NCI-H510A (cell line): ENCODE results near the gene ECSCR.
"Not testable (repeated sequence)": the region's sequence is repeated elsewhere in the genome, so short reads cannot be mapped to it uniquely, and the experiment has no call there.

ENCODE experiments used
- DNase-seq: peaks from one replicate; lab custom pipeline; 2025; lab: John Stamatoyannopoulos, UW

The ECSCR gene

GRCh38 chr5:139413963-139414362 lies 48.6 kb downstream of the ECSCR start:
- no peak for DNase-seq

DNA sequence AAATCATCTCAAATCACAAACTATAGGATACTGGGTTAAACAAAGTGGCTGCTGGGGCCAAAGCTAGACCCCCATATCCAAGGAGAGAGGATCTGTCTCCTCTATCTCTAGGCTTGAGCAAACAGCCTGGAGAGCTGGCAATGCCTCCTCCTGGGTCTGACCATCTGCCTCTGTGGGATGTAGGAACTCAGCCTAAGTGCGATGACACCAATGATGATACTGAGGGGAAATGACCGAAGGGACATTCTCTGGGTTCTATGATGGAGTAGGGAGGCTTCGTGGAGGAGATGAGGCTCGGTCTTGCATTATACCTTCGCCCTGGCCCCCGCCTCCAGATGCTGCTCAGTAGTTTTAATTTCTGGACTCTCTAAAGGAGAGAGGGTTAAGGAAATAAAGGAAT lies 49.4 kb downstream of the ECSCR start:
- no peak for DNase-seq

DNA sequence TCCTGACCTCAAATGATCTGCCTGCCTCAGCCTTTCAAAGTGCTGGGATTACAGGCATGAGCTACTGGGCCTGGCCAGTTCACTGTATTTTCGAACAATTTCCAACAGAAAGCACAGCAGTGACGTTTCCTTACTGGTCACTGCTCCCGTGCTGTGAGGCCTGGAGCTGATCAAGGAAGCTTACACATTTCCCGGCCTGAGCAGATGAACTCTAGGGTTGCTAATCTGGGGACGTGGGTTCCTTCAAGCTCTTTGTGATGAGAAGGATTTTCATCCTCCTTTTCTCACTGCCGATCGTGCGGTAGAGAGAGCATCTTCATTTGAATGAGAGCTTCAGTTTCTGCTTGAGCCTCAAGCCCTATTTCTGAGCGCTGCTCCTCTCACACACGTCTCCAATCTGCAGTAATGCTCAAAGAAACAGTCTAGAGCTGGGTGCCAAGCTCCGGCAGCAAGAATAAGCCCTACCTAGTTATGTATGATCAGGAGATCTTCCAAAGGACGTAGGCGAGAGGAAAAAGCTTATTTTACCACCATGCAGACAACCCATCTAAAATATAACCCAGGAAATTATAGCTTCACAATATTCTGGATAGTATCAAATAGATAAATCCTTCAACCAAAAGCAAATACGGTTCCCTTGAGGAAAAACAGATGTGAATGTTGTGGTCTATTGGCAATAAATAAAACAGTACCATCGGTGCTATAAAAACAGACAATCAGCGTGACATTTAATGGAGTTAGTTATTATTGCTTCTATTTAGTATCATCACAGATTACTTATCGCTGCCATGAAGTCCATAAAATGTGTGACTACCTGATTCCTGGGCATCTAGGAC lies 51.3 kb downstream of the ECSCR start:
- no peak for DNase-seq

DNA sequence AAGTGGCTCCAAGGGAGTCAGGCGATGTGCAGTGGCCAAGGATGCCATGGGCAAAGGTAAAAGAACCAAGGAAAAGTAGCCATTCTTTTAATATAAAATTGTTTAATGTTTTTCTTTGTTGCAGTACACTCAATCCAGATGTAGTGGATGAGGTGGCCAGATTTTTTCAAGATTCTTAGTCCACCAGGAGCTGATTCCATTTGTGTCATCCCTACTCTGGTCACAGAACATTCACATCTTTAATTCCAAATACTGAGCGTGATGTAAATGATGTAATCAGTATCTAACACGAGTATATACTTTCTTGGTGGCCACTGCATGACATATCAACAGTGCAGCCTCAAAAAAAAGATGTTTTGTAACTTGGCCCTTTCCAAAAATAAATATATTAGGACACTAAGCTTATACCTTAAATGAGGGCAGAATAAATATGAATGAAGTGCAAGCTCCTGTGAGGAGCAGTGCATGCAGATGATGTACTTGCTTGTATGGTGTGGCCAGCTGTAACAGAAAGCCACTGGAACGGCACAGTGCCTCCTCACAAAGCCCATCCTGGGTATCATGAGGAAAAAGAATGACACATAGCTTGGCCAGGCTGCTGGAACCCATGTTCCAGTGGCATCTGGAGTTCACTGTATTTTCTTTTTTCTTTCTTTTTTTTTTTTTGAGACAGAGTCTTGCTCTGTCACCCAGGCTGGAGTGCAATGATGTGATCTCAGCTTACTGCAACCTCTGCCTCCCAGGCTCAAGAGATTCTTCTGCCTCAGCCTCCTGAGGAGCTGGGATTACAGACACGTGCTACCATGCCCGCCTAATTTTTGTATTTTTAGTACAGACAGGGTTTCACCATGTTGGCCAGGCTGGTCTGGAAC lies 52.2 kb downstream of the ECSCR start:
- no peak for DNase-seq

DNA sequence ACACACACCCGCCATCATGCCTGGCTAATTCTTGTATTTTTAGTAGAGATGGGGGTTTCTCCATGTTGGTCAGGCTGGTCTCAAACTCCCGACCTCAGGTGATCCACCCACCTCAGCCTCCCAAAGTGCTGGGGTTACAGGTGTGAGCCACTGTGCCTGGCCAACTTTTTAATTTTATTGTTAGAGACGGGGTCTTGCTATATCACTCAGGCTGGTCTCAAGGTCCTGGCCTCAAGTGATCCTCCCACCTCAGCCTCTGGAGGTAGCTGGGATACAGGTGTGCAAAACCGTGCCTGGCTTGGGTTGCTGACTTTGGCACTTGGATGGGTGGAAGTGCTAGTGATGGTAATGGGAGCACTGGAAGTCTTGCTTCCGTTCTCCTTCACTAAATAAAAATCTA lies 53.4 kb downstream of the ECSCR start:
- DNase-seq, result not testable (repeated sequence)

GRCh38 chr5:139408191-139408590 lies 54.4 kb downstream of the ECSCR start:
- no peak for DNase-seq

DNA sequence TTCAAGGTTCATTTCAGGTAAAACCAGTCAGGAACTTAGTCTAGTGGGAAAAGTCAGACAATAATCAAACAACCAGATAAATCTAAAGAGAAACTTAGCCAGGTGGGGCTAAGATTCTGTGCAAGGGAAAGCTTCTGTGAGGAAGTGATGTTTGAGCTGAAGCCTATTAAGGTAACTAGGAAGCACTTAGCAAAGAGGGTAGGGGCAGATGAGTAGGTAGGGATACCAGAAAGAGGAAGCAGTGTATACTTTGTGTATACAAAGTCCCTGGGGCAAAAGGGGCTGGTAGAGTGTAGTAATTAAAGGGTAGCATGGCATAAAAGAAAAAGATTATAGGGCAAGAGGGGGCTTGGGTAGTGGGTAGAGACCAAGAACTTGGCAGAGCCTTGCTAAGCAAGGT lies 55.0 kb downstream of the ECSCR start:
- no peak for DNase-seq

DNA sequence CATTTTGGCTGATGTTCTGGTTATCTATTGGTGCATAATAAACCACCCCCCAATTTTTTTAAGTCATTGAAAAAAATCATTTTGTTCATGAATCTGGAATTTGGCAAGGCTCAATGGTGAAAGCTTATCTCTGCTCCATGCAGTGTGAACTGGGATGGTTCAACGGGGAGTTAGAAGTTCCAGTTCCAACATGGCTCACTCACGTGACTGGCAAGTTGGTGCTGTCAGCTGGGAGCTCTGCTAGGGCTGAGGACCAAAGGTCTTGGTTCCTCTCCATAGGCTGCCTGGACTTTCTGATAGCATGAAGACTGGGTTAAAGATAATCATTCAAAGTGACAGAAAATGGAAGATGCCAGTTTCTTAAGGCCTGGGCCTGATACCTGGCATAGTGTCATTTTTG lies 55.6 kb downstream of the ECSCR start:
- no peak for DNase-seq

DNA sequence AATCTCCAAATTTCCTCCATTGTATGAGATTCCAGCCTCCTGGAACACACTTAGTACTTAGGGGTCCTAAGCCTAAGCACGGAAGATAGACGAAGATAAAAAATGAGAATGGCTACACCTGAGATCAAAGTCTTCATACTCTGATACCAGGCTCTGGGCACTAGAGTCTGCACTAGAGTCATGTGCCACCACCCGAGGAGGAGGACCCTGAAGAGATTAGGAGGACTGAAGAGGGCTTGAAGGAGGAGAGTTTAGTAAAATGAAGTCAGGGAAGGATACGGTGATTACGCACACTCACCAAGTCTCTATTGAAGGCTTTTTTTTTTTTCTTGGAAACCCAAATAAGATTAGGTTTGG lies 58.1 kb downstream of the ECSCR start:
- DNase-seq, result no peak

GRCh38 chr5:139403787-139404483 lies 58.6 kb downstream of the ECSCR start, which contains the start of gene SPATA24:
Gene SPATA24 (minus strand): TSS chr5:139404089. CDS start chr5:139404060, 29 bp downstream.
- peak; percentile 92 for DNase-seq

- no peak for DNase-seq
These were observed 59.1 kb downstream of the ECSCR start for GRCh38 chr5:139403418-139403786.

GRCh38 chr5:139402561-139403158 lies 59.9 kb downstream of the ECSCR start:
- DNase-seq, result no peak

DNA sequence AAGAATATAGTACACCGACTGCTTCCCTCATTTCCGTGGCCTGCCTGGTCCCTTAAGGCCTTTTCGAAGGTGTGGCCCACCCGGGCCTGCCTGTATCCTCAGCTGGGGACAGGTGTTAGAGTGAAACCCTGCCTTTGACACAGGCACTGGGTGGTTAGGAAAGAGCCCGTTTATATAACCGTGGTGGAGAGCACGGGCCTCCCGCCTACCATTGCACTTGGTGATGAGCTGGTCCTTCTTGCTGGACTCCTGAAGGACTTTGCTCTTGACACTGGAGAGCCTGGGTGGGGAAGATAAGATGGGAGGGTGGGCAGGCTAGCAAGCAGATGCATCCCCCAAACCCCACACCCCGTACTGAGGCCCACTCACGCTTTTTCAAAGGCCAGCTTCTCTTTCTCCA lies 61.0 kb downstream of the ECSCR start:
- no peak for DNase-seq

- no peak for DNase-seq
These were observed 62.9 kb downstream of the ECSCR start for GRCh38 chr5:139399501-139400121.
